ENCODE results near the gene PCDHGA3. TPM values are rescaled to one million over a fixed set of nuclear protein-coding genes. Genes with fewer than 3 reads are reported as not detected.
"Not testable (repeated sequence)": the region's sequence is repeated elsewhere in the genome, so short reads cannot be mapped to it uniquely, and the experiment has no call there.

The PCDHGA3 gene
- total and polyA plus RNA-seq, 2 donors from 2014 or later = 0.22 to 4.0 TPM

GRCh38 chr5:141306630-141307029, 37.0 kb upstream of the PCDHGA3 start:
- H3K27me3 ChIP-seq (ENCODE audit: control insufficient read depth, insufficient read depth, low read length) = no peaks in the 10 kb centered on the region
- no peak for TF ChIP-seq CTCF (IDR thresholded peaks at IDR 0.05; ENCODE audit: borderline replicate concordance, extremely low read depth, insufficient read depth)
- no peaks in the 10 kb centered on the region for H3K4me1 ChIP-seq (ENCODE audit: control insufficient read depth in 2 of 3, insufficient read depth in 2 of 3, low read depth in 1 of 3, low read length in 3 of 3)
- no peak overlapping the region for H3K4me3 ChIP-seq (ENCODE audit: low read length in 3 of 3)
- H3K9me3 ChIP-seq (ENCODE audit: control insufficient read depth in 2 of 3, insufficient read depth in 1 of 3, low read length in 3 of 3) = peaks cover 0 to 65% (median 3%) of the 10 kb centered on the region in 3 donors
- H3K27ac ChIP-seq (ENCODE audit: low read depth in 2 of 2, low read length in 2 of 2) = no peak overlapping the region
- FAIRE-seq (no peak), DNase-seq (no peak)
- intact Hi-C loops (cut with DNase I) = no loop called here
- H3K36me3 ChIP-seq (ENCODE audit: control insufficient read depth in 2 of 3, insufficient read depth in 3 of 3, low read length in 3 of 3) = no peaks in the 10 kb centered on the region
- no peak overlapping the region for H3K9ac ChIP-seq (ENCODE audit: low read length in 3 of 3)

GRCh38 chr5:141313711-141314110, 29.9 kb upstream of the PCDHGA3 start:
- Histone ChIP-seq H3K9ac (ENCODE audit: low read length in 3 of 3) (no peak overlapping the region), H3K9me3 (ENCODE audit: control insufficient read depth in 2 of 3, insufficient read depth in 1 of 3, low read length in 3 of 3) (peaks cover 4 to 76% (median 43%) of the 10 kb centered on the region in 3 donors), H3K27me3 (ENCODE audit: control insufficient read depth, insufficient read depth, low read length) (no peaks in the 10 kb centered on the region), H3K4me3 (ENCODE audit: low read length in 3 of 3) (no peak overlapping the region), H3K27ac (ENCODE audit: low read depth in 2 of 2, low read length in 2 of 2) (no peak overlapping the region), H3K36me3 (ENCODE audit: control insufficient read depth in 2 of 3, insufficient read depth in 3 of 3, low read length in 3 of 3) (peaks cover 0 to 6% (median 3%) of the 10 kb centered on the region in 3 donors), H3K4me1 (ENCODE audit: control insufficient read depth in 2 of 3, insufficient read depth in 2 of 3, low read depth in 1 of 3, low read length in 3 of 3) (no peaks in the 10 kb centered on the region)
- intact Hi-C loops (cut with DNase I) = no loop called here
- FAIRE-seq = no peak
- TF ChIP-seq CTCF (IDR thresholded peaks at IDR 0.05; ENCODE audit: borderline replicate concordance, extremely low read depth, insufficient read depth) = no peak
- no peak for DNase-seq

GRCh38 chr5:141316963-141317362, 26.7 kb upstream of the PCDHGA3 start:
- peaks cover 17 to 80% (median 54%) of the 10 kb centered on the region in 3 donors for H3K9me3 ChIP-seq (ENCODE audit: control insufficient read depth in 2 of 3, insufficient read depth in 1 of 3, low read length in 3 of 3)
- H3K4me1 ChIP-seq (ENCODE audit: control insufficient read depth in 2 of 3, insufficient read depth in 2 of 3, low read depth in 1 of 3, low read length in 3 of 3); intact Hi-C loops (cut with DNase I); H3K27ac ChIP-seq (ENCODE audit: low read depth in 2 of 2, low read length in 2 of 2); H3K4me3 ChIP-seq (ENCODE audit: low read length in 3 of 3); DNase-seq; H3K27me3 ChIP-seq (ENCODE audit: control insufficient read depth, insufficient read depth, low read length); FAIRE-seq; H3K9ac ChIP-seq (ENCODE audit: low read length in 3 of 3): not testable (repeated sequence)
- peaks cover 0 to 12% (median 11%) of the 10 kb centered on the region in 3 donors for H3K36me3 ChIP-seq (ENCODE audit: control insufficient read depth in 2 of 3, insufficient read depth in 3 of 3, low read length in 3 of 3)

- peaks cover 0 to 12% (median 11%) of the 10 kb centered on the region in 3 donors for H3K36me3 ChIP-seq (ENCODE audit: control insufficient read depth in 2 of 3, insufficient read depth in 3 of 3, low read length in 3 of 3)
- peak overlapping the region; percentile 23 to 96 (median 88) for H3K4me3 ChIP-seq (ENCODE audit: low read length in 3 of 3)
- H3K27ac ChIP-seq (ENCODE audit: low read depth in 2 of 2, low read length in 2 of 2) = no peak overlapping the region
- FAIRE-seq = no peak
- H3K4me1 ChIP-seq (ENCODE audit: control insufficient read depth in 2 of 3, insufficient read depth in 2 of 3, low read depth in 1 of 3, low read length in 3 of 3) = peaks cover 0 to 3% (median 2%) of the 10 kb centered on the region in 3 donors
- H3K27me3 ChIP-seq (ENCODE audit: control insufficient read depth, insufficient read depth, low read length) = no peaks in the 10 kb centered on the region
- H3K9ac ChIP-seq (ENCODE audit: low read length in 3 of 3) = no peak overlapping the region
- DNase-seq = no peak
- peaks cover 17 to 61% (median 49%) of the 10 kb centered on the region in 3 donors for H3K9me3 ChIP-seq (ENCODE audit: control insufficient read depth in 2 of 3, insufficient read depth in 1 of 3, low read length in 3 of 3)
- TF ChIP-seq CTCF (IDR thresholded peaks at IDR 0.05; ENCODE audit: borderline replicate concordance, extremely low read depth, insufficient read depth) = no peak
- intact Hi-C loops (cut with DNase I) = no loop called here
Observed at GRCh38 chr5:141319202-141319601, 24.4 kb upstream of the PCDHGA3 start.
